Brain microvascular endothelial cell (primary cell): ENCODE results near the gene STPG4.

Source experiments
- DNase-seq: peaks from one replicate; pipeline ENCODE4 v3.0.0-alpha.2; 2020
- H3K27ac ChIP-seq: fragments of 250-450 bp; sonication (Bioruptor Pico); 2 replicates; pipeline ENCODE4 v1.5.1; 2020; ENCODE audit warnings: mild to moderate bottlenecking, moderate library complexity
- H3K27me3 ChIP-seq: fragments of 250-450 bp; sonication (Bioruptor Pico); replicated peaks from 2 replicates; pipeline ENCODE4 v1.5.1; 2020; ENCODE audit warnings: mild to moderate bottlenecking
- H3K36me3 ChIP-seq: fragments of 250-450 bp; sonication (Bioruptor Pico); replicated peaks from 2 replicates; pipeline ENCODE4 v1.5.1; 2020; ENCODE audit warnings: mild to moderate bottlenecking
- H3K4me3 ChIP-seq: 2 replicates; pipeline ENCODE4 v1.5.1; 2011; ENCODE audit warnings: low read depth, mild to moderate bottlenecking, control low read depth, low read length, moderate library complexity
- in situ Hi-C: cut with HindIII; loops from 2 replicates; pipeline ENCODE4 v1.10.0; 2017; ENCODE audit warnings: low sequenced_read_pairs, low pct_ligation_motif_present
- TF ChIP-seq, protein P1 (sequence below): IDR thresholded peaks from 2 replicates; pipeline ENCODE4 v1.5.1; 2011; ENCODE audit warnings: low read depth, mild to moderate bottlenecking, moderate library complexity, low read length, control low read depth, inconsistent platforms; ENCODE audit errors: missing control alignments

The STPG4 gene

DNA sequence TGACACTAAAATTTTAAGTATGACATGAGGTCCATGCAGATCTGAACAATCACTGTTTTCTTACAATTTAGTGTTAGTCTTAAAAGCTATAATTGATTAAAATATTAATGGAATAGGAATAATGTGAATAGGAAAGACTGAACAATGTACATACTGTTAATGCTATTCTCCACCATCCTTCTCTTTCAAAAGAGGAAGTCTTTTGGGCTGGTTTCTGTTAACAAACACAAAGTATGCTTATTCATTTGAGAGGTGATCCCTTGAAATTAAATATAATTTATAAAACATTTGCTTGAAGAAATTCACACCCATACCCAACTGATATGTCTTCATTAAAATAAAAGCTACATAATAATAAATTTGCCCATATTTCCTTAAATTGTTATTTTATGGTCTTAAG lies 2.3 kb downstream of the STPG4 start:
- H3K27ac ChIP-seq: no peak overlapping the region
- H3K4me3 ChIP-seq: no peak overlapping the region
- no peaks in the 10 kb centered on the region for H3K27me3 ChIP-seq
- peaks cover 40% of the 10 kb centered on the region for H3K36me3 ChIP-seq
- in situ Hi-C loops: loop anchor here (25.0 kb wide), 1 partner anchor 141 kb away; no protein-coding TSS in a partner anchor
- DNase-seq: no peak
- TF ChIP-seq, protein P1, sequence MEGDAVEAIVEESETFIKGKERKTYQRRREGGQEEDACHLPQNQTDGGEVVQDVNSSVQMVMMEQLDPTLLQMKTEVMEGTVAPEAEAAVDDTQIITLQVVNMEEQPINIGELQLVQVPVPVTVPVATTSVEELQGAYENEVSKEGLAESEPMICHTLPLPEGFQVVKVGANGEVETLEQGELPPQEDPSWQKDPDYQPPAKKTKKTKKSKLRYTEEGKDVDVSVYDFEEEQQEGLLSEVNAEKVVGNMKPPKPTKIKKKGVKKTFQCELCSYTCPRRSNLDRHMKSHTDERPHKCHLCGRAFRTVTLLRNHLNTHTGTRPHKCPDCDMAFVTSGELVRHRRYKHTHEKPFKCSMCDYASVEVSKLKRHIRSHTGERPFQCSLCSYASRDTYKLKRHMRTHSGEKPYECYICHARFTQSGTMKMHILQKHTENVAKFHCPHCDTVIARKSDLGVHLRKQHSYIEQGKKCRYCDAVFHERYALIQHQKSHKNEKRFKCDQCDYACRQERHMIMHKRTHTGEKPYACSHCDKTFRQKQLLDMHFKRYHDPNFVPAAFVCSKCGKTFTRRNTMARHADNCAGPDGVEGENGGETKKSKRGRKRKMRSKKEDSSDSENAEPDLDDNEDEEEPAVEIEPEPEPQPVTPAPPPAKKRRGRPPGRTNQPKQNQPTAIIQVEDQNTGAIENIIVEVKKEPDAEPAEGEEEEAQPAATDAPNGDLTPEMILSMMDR: no peak

DNA sequence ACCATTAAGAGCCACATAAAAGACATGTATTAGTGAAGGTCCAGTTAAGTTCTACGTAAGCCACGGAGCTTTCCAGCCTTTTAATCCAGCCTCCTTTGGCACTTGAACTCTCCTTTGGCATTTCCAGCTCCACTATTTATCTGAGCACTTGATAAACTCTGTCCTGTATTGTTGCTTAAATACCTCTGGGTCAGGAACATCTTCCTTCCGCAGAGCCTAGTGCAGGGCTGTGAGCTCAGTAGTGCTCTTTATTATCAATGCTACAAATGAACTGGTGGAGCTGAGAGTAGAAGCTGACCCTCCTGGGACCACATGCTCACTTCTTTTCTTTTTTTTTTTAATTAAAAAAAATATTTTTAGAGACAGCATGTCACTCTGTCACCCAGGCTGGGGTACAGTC lies 4.9 kb downstream of the STPG4 start:
- no peak overlapping the region for H3K4me3 ChIP-seq
- peaks cover 58% of the 10 kb centered on the region for H3K36me3 ChIP-seq
- TF ChIP-seq, protein P1: no peak
- DNase-seq: no peak
- in situ Hi-C loops: loop anchor here (25.0 kb wide), 1 partner anchor 138 kb away; no protein-coding TSS in a partner anchor
- H3K27me3 ChIP-seq: no peaks in the 10 kb centered on the region
- H3K27ac ChIP-seq: no peak overlapping the region

DNA sequence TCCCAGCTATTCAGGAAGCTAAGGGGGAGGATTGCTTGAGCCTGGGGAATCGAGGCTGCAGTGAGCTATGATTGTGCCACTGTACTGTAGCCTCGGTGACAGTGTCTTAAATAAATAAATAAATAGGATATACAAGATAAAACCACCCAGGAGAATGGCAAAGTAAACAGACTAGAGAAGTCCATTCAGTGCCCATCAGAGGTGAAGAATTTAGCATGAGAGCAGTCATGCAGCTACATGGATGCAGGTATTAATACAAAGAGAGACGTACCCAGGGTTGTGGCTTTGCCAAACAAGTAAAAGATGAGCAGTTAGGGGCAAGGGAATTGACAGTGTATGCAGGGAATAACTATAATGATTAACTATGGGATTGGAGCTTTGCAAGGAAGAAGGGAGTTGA lies 8.1 kb downstream of the STPG4 start:
- peaks cover 63% of the 10 kb centered on the region for H3K36me3 ChIP-seq
- no peak overlapping the region for H3K4me3 ChIP-seq
- no peaks in the 10 kb centered on the region for H3K27me3 ChIP-seq
- in situ Hi-C loops: no loop called here
- no peak for DNase-seq
- TF ChIP-seq, protein P1: no peak
- no peak overlapping the region for H3K27ac ChIP-seq

DNA sequence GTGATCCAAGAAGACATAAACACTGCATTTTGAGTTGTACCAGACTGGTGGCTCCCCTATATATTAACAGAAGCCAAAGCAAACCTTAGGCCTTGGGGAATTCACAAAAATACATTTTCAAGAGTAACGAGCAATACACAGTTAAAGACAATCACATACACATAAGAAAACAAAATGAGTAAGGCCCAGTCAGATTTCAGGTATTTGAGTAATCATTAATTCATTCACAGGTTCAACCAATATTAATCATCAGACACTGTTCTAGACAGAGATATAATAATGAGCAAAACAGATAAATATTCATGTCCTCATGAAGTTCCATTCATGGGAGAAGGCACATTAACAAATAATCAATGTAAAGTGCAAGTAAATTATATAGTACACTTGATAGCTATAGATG lies 9.6 kb downstream of the STPG4 start:
- TF ChIP-seq, protein P1: no peak
- Histone ChIP-seq H3K27me3 (no peaks in the 10 kb centered on the region), H3K4me3 (no peak overlapping the region), H3K36me3 (peaks cover 62% of the 10 kb centered on the region), H3K27ac (no peak overlapping the region)
- in situ Hi-C loops: no loop called here
- DNase-seq: no peak

DNA sequence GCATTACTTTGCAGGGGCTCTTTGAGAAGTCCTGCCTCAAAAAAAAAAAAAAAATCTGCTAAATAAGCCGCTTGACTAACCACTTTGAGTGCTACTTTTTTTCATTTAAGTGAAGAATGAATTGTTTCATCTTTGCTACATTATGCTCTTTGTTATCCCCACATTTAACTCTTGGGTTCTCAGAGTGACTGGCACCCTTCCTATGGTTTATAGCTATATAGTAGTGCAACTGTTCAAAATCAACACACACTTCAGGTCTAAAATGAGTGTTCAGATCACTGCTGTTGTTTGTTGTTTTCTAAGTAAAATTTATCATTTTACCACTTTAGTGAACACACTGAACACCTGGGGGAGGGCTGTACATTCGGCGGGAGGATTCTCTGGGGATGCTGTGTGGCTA lies 13.6 kb downstream of the STPG4 start:
- in situ Hi-C loops: no loop called here

More for the DNA sequence above, 13.6 kb downstream of the STPG4 start:
- Histone ChIP-seq H3K27me3 (no peaks in the 10 kb centered on the region), H3K36me3 (peaks cover 42% of the 10 kb centered on the region), H3K27ac (no peak overlapping the region), H3K4me3 (no peak overlapping the region)
- TF ChIP-seq, protein P1: no peak
- no peak for DNase-seq
